Lower leg skin (tissue), 3 donors: ENCODE results near the gene NME1.

Source experiments
- POLR2A ChIP-seq, 2 donors: fragments of 450-650 bp; IDR thresholded peaks; one replicate each; pipeline ENCODE4 v1.6.1; 2016 to 2017; ENCODE audit warnings: antibody characterized with exemption in 2 of 2, mild to moderate bottlenecking in 1 of 2, moderate library complexity in 1 of 2
- TF ChIP-seq, protein P1 (sequence below), 3 donors: fragments of 450-650 bp; IDR thresholded peaks; one replicate each; pipeline ENCODE4 v1.5.1; 2016; ENCODE audit warnings: antibody characterized with exemption in 3 of 3, mild to moderate bottlenecking in 3 of 3, moderate library complexity in 2 of 3

- TF ChIP-seq POLR2A (IDR thresholded peaks at IDR 0.05), result no peak
- TF ChIP-seq, protein P1, sequence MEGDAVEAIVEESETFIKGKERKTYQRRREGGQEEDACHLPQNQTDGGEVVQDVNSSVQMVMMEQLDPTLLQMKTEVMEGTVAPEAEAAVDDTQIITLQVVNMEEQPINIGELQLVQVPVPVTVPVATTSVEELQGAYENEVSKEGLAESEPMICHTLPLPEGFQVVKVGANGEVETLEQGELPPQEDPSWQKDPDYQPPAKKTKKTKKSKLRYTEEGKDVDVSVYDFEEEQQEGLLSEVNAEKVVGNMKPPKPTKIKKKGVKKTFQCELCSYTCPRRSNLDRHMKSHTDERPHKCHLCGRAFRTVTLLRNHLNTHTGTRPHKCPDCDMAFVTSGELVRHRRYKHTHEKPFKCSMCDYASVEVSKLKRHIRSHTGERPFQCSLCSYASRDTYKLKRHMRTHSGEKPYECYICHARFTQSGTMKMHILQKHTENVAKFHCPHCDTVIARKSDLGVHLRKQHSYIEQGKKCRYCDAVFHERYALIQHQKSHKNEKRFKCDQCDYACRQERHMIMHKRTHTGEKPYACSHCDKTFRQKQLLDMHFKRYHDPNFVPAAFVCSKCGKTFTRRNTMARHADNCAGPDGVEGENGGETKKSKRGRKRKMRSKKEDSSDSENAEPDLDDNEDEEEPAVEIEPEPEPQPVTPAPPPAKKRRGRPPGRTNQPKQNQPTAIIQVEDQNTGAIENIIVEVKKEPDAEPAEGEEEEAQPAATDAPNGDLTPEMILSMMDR (IDR thresholded peaks at IDR 0.05), result peak in 1 of 3 donors; percentile 80
These were observed at the start of gene NME1 for GRCh38 chr17:51153210-51154072.
